Activated naive CD8-positive, alpha-beta T cell treated with anti-CD3 and anti-CD28 coated beads, Interleukin-2, amount 50 U/mL, for 24 hours (primary cell): Measurements from ENCODE around the gene CNTN6.

Experiments
- ATAC-seq: fragments of 150-1000 bp; cut with Tn5 transposase; one replicate; pipeline ENCODE4 v1.10.0; 2021
- DNase-seq: peaks from one replicate; pipeline ENCODE4 v3.0.0; 2021
- H3K27ac Mint-ChIP-seq: one replicate; pipeline ENCODE4 v1.8.0; 2021; ENCODE audit warnings: mild to moderate bottlenecking, mixed read lengths
- H3K27me3 Mint-ChIP-seq: one replicate; pipeline ENCODE4 v1.8.0; 2021; ENCODE audit warnings: mixed read lengths
- H3K36me3 Mint-ChIP-seq: one replicate; pipeline ENCODE4 v1.8.0; 2021; ENCODE audit warnings: low read depth, mixed read lengths
- H3K4me1 Mint-ChIP-seq: one replicate; pipeline ENCODE4 v1.8.0; 2021; ENCODE audit warnings: mixed read lengths
- H3K4me3 Mint-ChIP-seq: one replicate; pipeline ENCODE4 v1.8.0; 2021; ENCODE audit warnings: mild to moderate bottlenecking, moderate library complexity, mixed read lengths
- H3K9me3 Mint-ChIP-seq: one replicate; pipeline ENCODE4 v1.8.0; 2021; ENCODE audit warnings: mixed read lengths

CNTN6 gene

DNA sequence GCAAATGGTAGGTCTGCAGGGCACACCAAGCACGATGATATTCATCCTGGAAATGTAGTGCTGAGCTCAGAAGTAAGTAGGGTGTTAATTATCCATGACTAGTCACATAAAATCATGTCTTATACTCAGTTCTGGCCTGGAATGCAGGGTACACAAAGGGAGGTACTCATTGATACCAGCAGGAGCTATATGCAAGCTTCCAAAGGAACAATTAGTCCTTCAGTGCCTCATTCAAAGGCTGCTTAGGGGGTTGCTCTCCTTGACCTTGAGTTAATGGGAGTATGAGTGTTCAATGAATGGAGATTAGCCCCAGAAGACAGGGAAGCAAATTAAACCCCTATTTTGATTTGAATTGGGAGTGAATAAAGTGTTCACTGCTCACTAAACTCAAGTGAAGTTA, 38.3 kb downstream of the CNTN6 start:
- H3K27me3 Mint-ChIP-seq, result no peaks in the 10 kb centered on the region
- H3K4me3 Mint-ChIP-seq, result no peak overlapping the region
- no peak overlapping the region for H3K27ac Mint-ChIP-seq
- no peaks in the 10 kb centered on the region for H3K4me1 Mint-ChIP-seq
- no peaks in the 10 kb centered on the region for H3K36me3 Mint-ChIP-seq
- H3K9me3 Mint-ChIP-seq, result peaks cover 3% of the 10 kb centered on the region
- DNase-seq (no peak), ATAC-seq (no peak)

DNA sequence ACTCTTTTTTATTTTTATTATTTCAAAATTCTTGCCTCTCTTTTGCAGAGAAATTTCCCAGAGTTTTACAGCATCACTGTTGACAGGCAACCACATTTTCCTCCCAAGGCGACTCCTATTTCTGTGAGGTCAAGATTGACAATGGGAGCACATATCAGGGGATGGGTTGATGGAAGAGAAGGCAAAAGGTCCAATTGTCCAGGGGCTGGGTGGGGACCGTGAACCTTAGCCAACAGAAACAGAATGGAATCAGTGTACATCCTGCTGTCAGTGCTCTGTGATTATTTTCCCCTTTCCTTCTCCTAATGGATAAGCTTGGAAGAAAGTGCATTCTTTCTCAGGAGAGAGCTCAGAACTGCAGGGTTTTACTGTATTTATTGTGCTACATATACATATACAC, 42.4 kb downstream of the CNTN6 start:
- ATAC-seq, result no peak
- no peaks in the 10 kb centered on the region for H3K36me3 Mint-ChIP-seq
- DNase-seq, result no peak
- no peak overlapping the region for H3K4me3 Mint-ChIP-seq
- peaks cover 7% of the 10 kb centered on the region for H3K9me3 Mint-ChIP-seq
- H3K4me1 Mint-ChIP-seq, result no peaks in the 10 kb centered on the region
- H3K27me3 Mint-ChIP-seq, result no peaks in the 10 kb centered on the region
- no peak overlapping the region for H3K27ac Mint-ChIP-seq

DNA sequence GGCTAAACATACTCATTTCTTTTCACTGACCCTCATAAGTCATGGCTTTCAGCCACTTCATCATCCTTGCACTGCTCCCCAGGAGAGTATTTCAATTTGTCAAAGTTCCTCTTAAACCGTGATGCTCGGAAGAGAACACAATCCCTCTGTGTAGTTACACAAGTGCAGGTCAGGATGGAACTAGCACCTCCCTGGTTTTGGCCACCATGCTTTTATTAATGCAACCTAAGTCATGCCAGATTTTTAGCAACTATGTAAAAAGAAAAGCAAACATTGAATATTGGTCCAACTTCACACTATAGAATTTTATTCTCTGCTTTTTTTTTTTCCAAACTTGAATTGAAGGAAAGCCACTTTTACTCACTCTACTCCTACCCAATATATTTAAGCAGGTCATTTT, 45.2 kb downstream of the CNTN6 start:
- Mint-ChIP-seq H3K36me3 (no peaks in the 10 kb centered on the region), H3K27me3 (no peaks in the 10 kb centered on the region), H3K4me3 (no peak overlapping the region), H3K27ac (no peak overlapping the region), H3K9me3 (peaks cover 4% of the 10 kb centered on the region), H3K4me1 (no peaks in the 10 kb centered on the region)
- no peak for ATAC-seq
- DNase-seq, result no peak

DNA sequence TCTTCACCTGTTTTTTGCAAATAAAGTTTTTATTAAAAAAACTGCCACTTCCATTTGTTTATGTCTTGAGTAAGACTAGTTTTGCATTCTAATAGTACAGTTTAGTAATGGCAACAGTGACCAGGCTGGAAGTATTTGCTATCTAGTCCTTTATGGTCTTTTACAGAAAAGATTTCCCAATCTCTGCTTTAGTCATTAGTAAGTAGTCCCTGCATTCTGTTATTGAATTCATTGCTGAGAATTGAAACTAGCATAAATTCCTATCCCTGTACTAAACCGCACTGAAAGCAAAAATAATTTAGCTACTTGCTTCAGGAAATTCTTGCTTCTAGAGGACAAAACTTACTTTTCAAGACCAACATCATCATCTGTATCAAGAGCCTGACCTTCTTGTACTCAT, 46.2 kb downstream of the CNTN6 start:
- Mint-ChIP-seq H3K27ac (no peak overlapping the region), H3K27me3 (no peaks in the 10 kb centered on the region), H3K4me1 (no peaks in the 10 kb centered on the region), H3K9me3 (peaks cover 4% of the 10 kb centered on the region), H3K36me3 (no peaks in the 10 kb centered on the region), H3K4me3 (no peak overlapping the region)
- no peak for ATAC-seq
- no peak for DNase-seq

DNA sequence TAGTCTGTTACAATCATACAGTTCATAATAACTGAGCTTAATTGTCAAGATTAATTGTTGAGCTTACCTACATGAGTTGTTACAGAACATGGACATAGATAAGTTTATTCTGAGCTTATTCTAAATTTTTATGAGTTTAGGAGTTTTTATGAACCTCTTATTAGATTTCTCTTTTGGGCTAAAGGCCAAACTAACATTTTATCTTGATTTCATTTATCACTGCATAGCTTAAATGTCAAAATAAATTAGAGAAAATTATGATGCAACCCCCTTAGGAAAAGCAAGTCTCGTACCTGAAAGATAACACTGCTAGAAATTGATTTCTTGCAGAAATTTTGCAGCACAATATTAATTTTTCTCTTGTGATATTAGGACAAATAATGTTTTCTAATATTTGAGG, 54.5 kb downstream of the CNTN6 start:
- Mint-ChIP-seq H3K9me3 (no peaks in the 10 kb centered on the region), H3K27me3 (no peaks in the 10 kb centered on the region), H3K4me1 (no peaks in the 10 kb centered on the region), H3K4me3 (no peak overlapping the region), H3K36me3 (no peaks in the 10 kb centered on the region), H3K27ac (no peak overlapping the region)
- ATAC-seq, result no peak
- DNase-seq, result no peak

DNA sequence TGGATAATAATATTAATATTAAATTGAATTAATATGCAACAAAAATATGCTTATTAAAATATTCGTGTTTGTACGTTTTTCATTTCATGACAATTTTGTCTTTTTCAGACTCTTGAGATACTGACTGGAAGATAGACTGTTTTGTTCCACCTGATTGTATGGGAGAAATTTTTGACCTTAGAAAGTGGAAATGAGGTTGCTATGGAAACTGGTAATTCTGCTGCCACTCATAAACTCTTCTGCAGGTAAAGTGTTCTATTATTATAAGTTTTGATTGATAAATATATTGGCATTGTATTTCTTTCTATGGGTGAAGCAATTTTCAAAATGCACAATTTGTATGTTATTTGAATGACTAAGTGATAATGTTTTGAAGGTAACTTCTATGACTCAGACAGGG, 55.0 kb downstream of the CNTN6 start:
- no peak overlapping the region for H3K27ac Mint-ChIP-seq
- no peaks in the 10 kb centered on the region for H3K36me3 Mint-ChIP-seq
- no peaks in the 10 kb centered on the region for H3K9me3 Mint-ChIP-seq
- ATAC-seq (no peak), DNase-seq (no peak)
- no peaks in the 10 kb centered on the region for H3K4me1 Mint-ChIP-seq
- H3K27me3 Mint-ChIP-seq, result no peaks in the 10 kb centered on the region
- H3K4me3 Mint-ChIP-seq, result no peak overlapping the region

DNA sequence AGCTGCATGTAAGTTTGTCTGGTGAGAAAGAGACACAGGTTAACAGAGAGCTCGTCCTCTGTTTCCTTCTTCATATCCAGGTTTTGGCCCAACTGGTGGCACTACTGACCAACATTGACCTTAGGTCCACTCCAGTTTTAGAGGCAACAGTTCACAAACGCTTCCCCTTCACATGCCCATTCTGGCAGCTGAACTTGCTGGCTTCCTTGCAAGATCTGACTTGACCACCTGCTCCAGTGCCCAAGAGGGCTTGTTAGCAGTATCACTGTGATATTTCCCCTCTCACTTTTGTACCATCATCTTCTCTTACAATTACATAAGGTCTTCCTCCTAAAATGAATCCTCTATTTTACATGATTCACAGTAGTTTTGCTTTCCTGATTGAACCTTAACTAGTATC, 71.3 kb downstream of the CNTN6 start:
- Mint-ChIP-seq H3K36me3 (no peaks in the 10 kb centered on the region), H3K9me3 (peaks cover 4% of the 10 kb centered on the region), H3K27me3 (no peaks in the 10 kb centered on the region), H3K4me1 (no peaks in the 10 kb centered on the region), H3K4me3 (no peak overlapping the region), H3K27ac (no peak overlapping the region)
- DNase-seq, result no peak
- ATAC-seq, result no peak

DNA sequence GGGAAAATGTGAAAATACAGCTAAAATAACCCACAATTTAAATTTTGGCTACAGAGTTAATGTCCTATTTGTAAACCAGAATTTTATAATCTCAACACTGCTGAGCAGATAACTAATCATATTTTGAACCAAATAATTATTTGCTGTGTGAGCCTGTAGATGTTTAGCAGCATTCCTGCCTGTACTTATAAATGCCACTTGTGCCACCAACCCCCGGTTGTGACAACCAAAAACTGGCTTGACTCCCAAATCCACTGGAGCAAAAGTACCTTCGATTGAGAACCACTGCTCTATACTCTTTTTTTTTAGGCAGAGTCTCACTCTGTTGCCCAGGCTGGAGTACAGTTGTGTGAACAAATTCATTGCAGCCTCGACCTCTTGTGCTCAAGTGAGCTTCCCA, 78.5 kb downstream of the CNTN6 start:
- Mint-ChIP-seq H3K36me3 (no peaks in the 10 kb centered on the region), H3K9me3 (peaks cover 6% of the 10 kb centered on the region), H3K27ac (no peak overlapping the region), H3K27me3 (no peaks in the 10 kb centered on the region), H3K4me3 (no peak overlapping the region), H3K4me1 (no peaks in the 10 kb centered on the region)
- no peak for DNase-seq
- ATAC-seq, result no peak

DNA sequence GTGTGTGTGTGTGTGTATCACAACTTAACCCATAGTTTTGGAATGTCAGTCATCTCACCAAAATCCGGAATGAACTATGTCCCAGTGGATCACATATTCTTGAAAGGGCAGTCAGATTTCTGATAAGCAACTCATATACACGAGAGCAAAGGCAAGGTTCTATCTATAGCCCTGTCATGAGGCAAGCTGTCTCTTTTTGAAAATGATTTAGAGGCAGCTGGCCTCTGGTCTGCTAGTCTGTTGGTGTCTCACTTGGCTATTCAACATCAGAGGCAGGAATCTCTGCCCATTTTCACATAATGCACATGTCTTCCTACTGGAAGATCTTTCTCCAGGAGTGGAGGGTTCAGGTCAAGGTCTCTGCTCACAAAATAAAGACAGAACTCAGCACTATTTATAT, 79.8 kb downstream of the CNTN6 start:
- H3K4me1 Mint-ChIP-seq, result no peaks in the 10 kb centered on the region
- no peaks in the 10 kb centered on the region for H3K27me3 Mint-ChIP-seq
- ATAC-seq (no peak), DNase-seq (no peak)
- H3K36me3 Mint-ChIP-seq, result no peaks in the 10 kb centered on the region
- no peak overlapping the region for H3K27ac Mint-ChIP-seq
- H3K4me3 Mint-ChIP-seq, result no peak overlapping the region
- H3K9me3 Mint-ChIP-seq, result peaks cover 6% of the 10 kb centered on the region

DNA sequence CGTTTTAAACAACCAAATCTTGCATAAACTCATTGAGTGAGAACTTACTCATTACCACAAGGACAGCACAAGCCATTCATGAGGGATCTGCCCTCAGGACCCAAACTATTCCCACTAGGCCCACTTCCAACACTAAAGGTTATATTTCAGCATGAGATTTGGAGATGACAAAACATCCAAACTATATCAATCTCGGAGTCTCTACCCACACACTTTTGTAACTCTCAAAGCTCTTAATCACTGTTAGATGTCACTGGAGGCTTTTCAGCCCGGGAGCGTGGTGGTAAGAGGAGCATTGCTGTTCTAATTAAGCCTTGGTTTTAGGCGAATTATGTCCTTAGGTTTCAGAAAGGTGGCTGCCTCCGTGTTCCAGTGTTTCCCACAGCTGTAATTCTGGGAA, 86.3 kb downstream of the CNTN6 start:
- H3K27me3 Mint-ChIP-seq, result no peaks in the 10 kb centered on the region
- no peaks in the 10 kb centered on the region for H3K4me1 Mint-ChIP-seq
- no peak for DNase-seq
- peaks cover 24% of the 10 kb centered on the region for H3K9me3 Mint-ChIP-seq
- H3K4me3 Mint-ChIP-seq, result no peak overlapping the region
- H3K36me3 Mint-ChIP-seq, result no peaks in the 10 kb centered on the region
- no peak for ATAC-seq
- no peak overlapping the region for H3K27ac Mint-ChIP-seq

DNA sequence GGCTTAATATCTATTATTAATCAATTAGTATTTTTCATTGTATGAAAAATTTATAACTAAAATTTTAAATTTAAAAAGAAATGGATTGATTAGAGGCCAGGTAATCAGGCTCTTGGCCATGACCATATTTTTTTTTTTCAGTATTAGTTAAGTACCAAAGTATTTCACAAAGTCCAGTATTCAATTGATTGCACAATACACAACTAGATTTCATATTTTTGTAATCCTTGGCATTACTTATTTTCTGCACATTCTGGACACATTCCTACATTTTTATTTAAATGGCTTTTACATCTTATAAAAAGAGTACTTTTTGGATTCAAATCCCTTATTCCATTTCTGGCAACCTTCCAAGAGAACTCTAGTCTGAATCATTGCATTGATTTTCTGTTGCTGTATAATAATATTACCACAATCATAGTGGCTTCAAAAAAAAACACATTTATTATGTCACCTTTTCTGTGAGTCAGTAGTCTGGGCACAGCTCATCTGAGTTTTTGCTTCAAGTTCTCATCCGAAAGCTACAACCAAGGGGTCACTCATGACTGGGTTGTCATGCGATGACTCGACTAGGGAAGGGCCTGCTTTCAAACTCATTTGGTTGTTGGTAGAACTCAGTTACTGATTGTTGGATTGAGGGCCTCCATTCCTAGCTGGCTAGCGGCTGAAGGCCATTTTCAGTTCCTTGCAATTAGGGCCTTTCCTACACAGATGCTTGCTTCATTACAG, 90.7 kb downstream of the CNTN6 start:
- no peak for ATAC-seq
- Mint-ChIP-seq H3K9me3 (peaks cover 17% of the 10 kb centered on the region), H3K27ac (no peak overlapping the region), H3K4me1 (no peaks in the 10 kb centered on the region), H3K27me3 (no peaks in the 10 kb centered on the region), H3K36me3 (no peaks in the 10 kb centered on the region), H3K4me3 (no peak overlapping the region)
- no peak for DNase-seq

DNA sequence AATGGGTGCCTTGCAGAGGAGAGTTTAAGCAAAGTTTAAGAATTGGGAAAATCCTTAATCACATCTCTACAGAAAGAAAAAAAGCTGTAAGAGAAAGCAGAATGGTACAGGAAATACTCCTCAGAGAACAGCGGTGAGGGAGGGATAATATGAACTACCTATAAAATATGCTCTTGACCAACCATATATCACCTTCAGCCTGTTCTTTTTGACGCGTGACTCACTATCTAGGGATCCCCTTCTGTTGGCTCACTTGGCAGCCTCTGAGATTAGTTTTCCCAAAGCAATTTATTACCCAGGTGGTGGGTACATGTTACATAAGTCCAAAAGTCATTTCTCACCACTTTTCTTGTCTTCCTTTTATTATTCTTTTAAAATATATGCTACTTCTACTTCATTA, 97.7 kb downstream of the CNTN6 start:
- Mint-ChIP-seq H3K4me3 (no peak overlapping the region), H3K9me3 (peaks cover 4% of the 10 kb centered on the region), H3K27me3 (no peaks in the 10 kb centered on the region), H3K27ac (no peak overlapping the region), H3K36me3 (no peaks in the 10 kb centered on the region), H3K4me1 (no peaks in the 10 kb centered on the region)
- ATAC-seq, result no peak
- DNase-seq, result no peak

DNA sequence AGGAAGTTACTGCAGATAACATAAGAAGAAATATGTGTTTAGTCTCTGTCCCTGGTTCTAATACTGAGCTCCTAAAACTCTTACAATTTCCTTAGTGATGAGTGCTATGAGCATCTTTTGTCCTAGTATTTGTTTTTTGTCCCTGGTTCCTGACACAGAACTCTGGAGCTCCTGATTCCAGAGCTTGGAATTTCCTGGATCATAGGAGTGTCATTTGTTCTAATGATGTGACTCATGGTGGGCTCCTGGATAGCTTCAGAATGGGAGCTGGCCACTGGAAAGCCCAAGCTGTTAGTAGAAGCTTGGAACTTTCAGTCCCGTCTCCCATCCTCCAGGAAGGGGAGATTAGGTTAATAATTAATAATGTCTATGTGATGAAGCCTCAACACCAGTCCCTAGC, 98.2 kb downstream of the CNTN6 start:
- ATAC-seq (no peak), DNase-seq (no peak)
- Mint-ChIP-seq H3K27me3 (no peaks in the 10 kb centered on the region), H3K36me3 (no peaks in the 10 kb centered on the region), H3K4me1 (no peaks in the 10 kb centered on the region), H3K9me3 (peaks cover 4% of the 10 kb centered on the region), H3K27ac (no peak overlapping the region), H3K4me3 (no peak overlapping the region)

DNA sequence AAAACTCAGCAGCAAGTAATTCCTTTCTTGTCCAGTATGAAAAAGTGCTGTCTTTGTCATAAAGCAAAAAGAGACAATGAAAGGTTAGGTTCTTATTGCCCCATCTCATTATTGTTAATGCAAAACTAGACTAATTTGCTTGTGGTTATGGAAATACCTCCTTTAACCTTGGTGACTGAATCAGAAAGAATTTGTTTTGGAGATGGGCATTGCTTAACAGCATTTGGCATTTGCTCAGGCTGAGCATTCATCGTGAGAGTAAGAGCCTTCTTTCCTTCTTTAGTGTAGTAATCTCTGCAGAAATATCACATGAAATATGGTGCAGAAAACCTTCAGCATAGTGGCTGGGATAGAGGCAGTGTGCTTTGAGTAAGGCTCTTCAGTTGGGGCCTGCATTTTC, 103.1 kb downstream of the CNTN6 start:
- Mint-ChIP-seq H3K27ac (no peak overlapping the region), H3K9me3 (peaks cover 4% of the 10 kb centered on the region), H3K4me3 (no peak overlapping the region), H3K27me3 (no peaks in the 10 kb centered on the region), H3K4me1 (no peaks in the 10 kb centered on the region), H3K36me3 (no peaks in the 10 kb centered on the region)
- DNase-seq, result no peak
- no peak for ATAC-seq

DNA sequence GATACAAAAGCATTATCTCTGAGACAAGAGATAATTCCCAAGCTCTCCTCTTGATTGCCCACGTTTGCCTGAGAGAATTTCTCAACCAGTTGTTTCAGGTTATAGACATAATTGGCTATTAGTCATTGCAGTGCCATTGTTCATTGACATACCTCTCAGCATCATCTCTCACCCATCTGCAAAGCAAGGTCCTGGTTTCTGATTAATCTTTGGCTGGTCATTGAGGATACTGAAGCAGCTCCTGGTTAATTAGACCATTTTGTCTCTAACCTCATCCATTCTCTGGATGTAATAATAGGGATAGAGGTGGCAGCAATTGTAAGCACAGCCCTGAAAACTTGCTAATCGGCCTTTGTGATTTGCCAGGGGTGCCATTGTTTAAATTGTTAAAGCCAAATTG, 104.2 kb downstream of the CNTN6 start:
- H3K9me3 Mint-ChIP-seq, result peaks cover 4% of the 10 kb centered on the region
- H3K36me3 Mint-ChIP-seq, result no peaks in the 10 kb centered on the region
- DNase-seq (no peak), ATAC-seq (no peak)
- H3K27ac Mint-ChIP-seq, result no peak overlapping the region
- no peak overlapping the region for H3K4me3 Mint-ChIP-seq
- H3K4me1 Mint-ChIP-seq, result no peaks in the 10 kb centered on the region
- H3K27me3 Mint-ChIP-seq, result no peaks in the 10 kb centered on the region

DNA sequence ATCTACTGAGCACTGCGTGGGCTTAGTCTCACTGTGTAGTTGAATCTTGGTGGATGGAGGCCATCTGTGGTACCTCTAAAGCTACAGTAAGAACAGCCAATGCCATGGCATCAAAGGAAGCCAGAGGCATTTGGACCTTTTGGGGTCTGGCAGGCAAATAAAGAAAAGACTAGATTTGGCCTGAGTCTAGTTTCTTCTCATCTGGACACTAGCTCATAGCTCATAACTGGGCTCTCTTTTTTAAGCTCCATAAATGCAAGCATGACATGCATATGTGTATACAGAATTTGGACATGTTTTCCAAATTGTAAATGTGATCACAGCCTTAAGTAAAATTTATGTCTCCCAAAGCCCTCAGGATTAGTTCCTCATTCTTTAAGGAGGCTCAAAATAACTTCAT, 107.5 kb downstream of the CNTN6 start:
- Mint-ChIP-seq H3K27ac (no peak overlapping the region), H3K9me3 (peaks cover 7% of the 10 kb centered on the region), H3K36me3 (no peaks in the 10 kb centered on the region), H3K4me3 (no peak overlapping the region), H3K4me1 (no peaks in the 10 kb centered on the region), H3K27me3 (no peaks in the 10 kb centered on the region)
- DNase-seq (no peak), ATAC-seq (no peak)
